Heart left ventricle (tissue), 16 donors: Measurements from ENCODE around the gene NOB1. TPM values are rescaled to one million over a fixed set of nuclear protein-coding genes. Genes with fewer than 3 reads are reported as not detected.

ENCODE experiments used
- ATAC-seq, 4 donors: fragments of 200-7000 bp; cut with Tn5 transposase; one replicate each; pipeline ENCODE4 v1.9.1; 2020 to 2022; ENCODE audit warnings: moderate library complexity in 4 of 4, mild to moderate bottlenecking in 3 of 4, moderate number of reproducible peaks in 1 of 4
- DNase-seq, 5 donors: peaks; one replicate each; pipeline ENCODE4 v3.0.0-alpha.2; 2020
- H3K27ac ChIP-seq, 12 donors: fragments of 200-600 bp; sonication (generic) in 4 of 12; one replicate each; pipeline versions ENCODE4 v1.5.0 to v1.8.0; 2016 to 2022; ENCODE audit warnings: mild to moderate bottlenecking in 2 of 12
- H3K27me3 ChIP-seq, 9 donors: fragments of 200-600 bp; sonication (generic) in 2 of 9; one replicate each; pipeline versions ENCODE4 v1.5.1 to v1.8.0; 2016 to 2022; ENCODE audit warnings: mild to moderate bottlenecking in 3 of 9
- H3K36me3 ChIP-seq, 9 donors: fragments of 200-600 bp; sonication (generic) in 2 of 9; one replicate each; pipeline versions ENCODE4 v1.5.0 to v1.8.0; 2018 to 2022; ENCODE audit warnings: mild to moderate bottlenecking in 2 of 9
- H3K4me1 ChIP-seq, 12 donors: fragments of 200-600 bp; sonication (generic) in 4 of 12; one replicate each; pipeline versions ENCODE4 v1.5.0 to v1.8.0; 2016 to 2022; ENCODE audit warnings: mild to moderate bottlenecking in 3 of 12
- H3K4me3 ChIP-seq, 12 donors: fragments of 200-600 bp; sonication (generic) in 4 of 12; one replicate each; pipeline versions ENCODE4 v1.5.0 to v1.8.0; 2017 to 2022; ENCODE audit warnings: mild to moderate bottlenecking in 9 of 12, moderate library complexity in 4 of 12
- H3K9me3 ChIP-seq, 12 donors: fragments of 200-600 bp; sonication (generic) in 4 of 12; one replicate each; pipeline versions ENCODE4 v1.5.0 to v1.8.0; 2016 to 2022; ENCODE audit warnings: mild to moderate bottlenecking in 1 of 12
- CTCF ChIP-seq, 12 donors: fragments of 200-600 bp; sonication (generic) in 4 of 12; IDR thresholded peaks; one replicate each; pipeline versions ENCODE4 v1.5.0 to v1.8.0; 2018 to 2022; ENCODE audit warnings: antibody characterized with exemption in 12 of 12, mild to moderate bottlenecking in 5 of 12
- POLR2A ChIP-seq, 2 donors: fragments of 450-650 bp; IDR thresholded peaks; one replicate each; pipeline ENCODE4 v1.6.1; 2017; ENCODE audit warnings: antibody characterized with exemption in 2 of 2, mild to moderate bottlenecking in 2 of 2, moderate library complexity in 2 of 2
- WGBS, 4 donors: extraction: QIAGEN DNeasy Blood & Tissue Kit in 2 of 4; methylation state at CpG; one replicate each; pipeline versions ENCODE4 v1.1.5 to v1.1.7; 2013 to 2018; 5-methylcytosine and 5-hydroxymethylcytosine counted together
- intact Hi-C, 10 donors: fragments of 100-400 bp; cut with DNase I; formaldehyde crosslinking; loops; one replicate each; pipeline versions ENCODE4 v1.11.1 to v1.14.2; 2022
- polyA plus RNA-seq, 2 donors: library from polyadenylated mRNA; stranded (reverse); fragments of 200-250 nt; gene quantifications; one replicate each; pipeline ENCODE4 v1.2.3, GENCODE V29; 2013
- total RNA-seq, 9 donors: library from RNA; depleted of rRNA in 2 of 9; stranded (reverse); fragments of >200 nt in 2 of 9; fragmentation: NEBNext Ultra II Directional in 3 of 9; extraction: Animal tissue kit (Norgen Biotek cat#: 25700) in 3 of 9; gene quantifications; one replicate each; pipeline versions ENCODE4 v1.1.0 to v1.2.4, GENCODE V29; 2016 to 2023
- donor health status: ischemic (EF 13 %, LVEDD 7.1; RV severe dilation, severe dysfunction).
- donor health status: healthy with polysubstance abuse.
- donor health status: DM: no; HTN: yes; CAD: no.
- donor health status: DM: no; HTN: no; CAD: no.
- donor health status: ischemic (EF 25% LVEDD 6.9; RV normal size, moderate dysfunction).
- donor health status: ischemic (EF 25% LVEDD 5.7; RV mildly dilated, moderate dysfunction).
- donor health status: healthy.
- donor health status: DM: yes; HTN: yes; CAD: no.
- donor health status: ischemic (EF 35%, LVEDD 5.7; RV mildly dilated, moderate dysfunction).
- donor health status: nonischemic (EF 11% LVEDD 7.7; RV severe dilation, severe dysfunction).
- donor health status: DM: yes; HTN: yes; CAD: no.
- donor health status: PGD.
- donor health status: ischemic (EF 29% LVEDD 5.4; RV normal size, mild dysfunction).
- donor health status: nonischemic (EF 23%, LVEDD 6.1; RV moderate dilation, normal function).

Gene NOB1
- total and polyA plus RNA-seq, 11 donors: 7.8 to 26.2 (median 16.8) TPM

GRCh38 chr16:69712277-69712676, 42.4 kb downstream of the NOB1 start:
- Histone ChIP-seq H3K9me3 (no peaks in the 10 kb centered on the region), H3K4me3 (no peak overlapping the region), H3K36me3 (peaks cover 0 to 84% (median 52%) of the 10 kb centered on the region in 9 donors), H3K4me1 (peaks cover 0 to 9% (median 0%) of the 10 kb centered on the region in 12 donors), H3K27ac (no peak overlapping the region), H3K27me3 (no peaks in the 10 kb centered on the region)
- intact Hi-C loops: loop anchor here in 1 of 10 donors (5.0 kb wide), 1 partner anchor 40 kb away; the partner anchor contains the start of gene NOB1
- TF ChIP-seq POLR2A (IDR thresholded peaks at IDR 0.05): no peak
- no peak for TF ChIP-seq CTCF (IDR thresholded peaks at IDR 0.05)
- no peak for DNase-seq
- no peak for ATAC-seq
- 90 to 94% (median 92%) methylated on average over 4 of the region's 4 CpGs for WGBS, 4 donors

- Histone ChIP-seq H3K36me3 (peaks cover 0 to 79% (median 44%) of the 10 kb centered on the region in 9 donors), H3K27ac (no peak overlapping the region), H3K27me3 (no peaks in the 10 kb centered on the region), H3K4me3 (no peak overlapping the region), H3K9me3 (no peaks in the 10 kb centered on the region), H3K4me1 (peaks cover 0 to 9% (median 0%) of the 10 kb centered on the region in 12 donors)
- 82 to 91% (median 87%) methylated on average over 12 of the region's 12 CpGs for WGBS, 4 donors
- no peak for TF ChIP-seq POLR2A (IDR thresholded peaks at IDR 0.05)
- intact Hi-C loops: loop anchor here in 2 of 10 donors (2.0 to 5.0 kb wide), 2 partner anchors 41 to 44 kb away; partner anchors contain the start of gene NOB1 (in 2 of the 2)
- DNase-seq: no peak
- no peak for ATAC-seq
Observed at GRCh38 chr16:69711115-69711740, 43.5 kb downstream of the NOB1 start.

GRCh38 chr16:69709456-69710084, 45.2 kb downstream of the NOB1 start:
- Histone ChIP-seq H3K9me3 (no peaks in the 10 kb centered on the region), H3K4me3 (no peak overlapping the region), H3K4me1 (peaks cover 0 to 9% (median 0%) of the 10 kb centered on the region in 12 donors), H3K27me3 (no peaks in the 10 kb centered on the region), H3K27ac (peak overlapping the region in 6 of 12 donors; percentile 14 to 36 (median 26)), H3K36me3 (peaks cover 0 to 67% (median 32%) of the 10 kb centered on the region in 9 donors)
- ATAC-seq (peak in 2 of 4 donors; percentile 57 to 58), DNase-seq (no peak)
- TF ChIP-seq POLR2A (IDR thresholded peaks at IDR 0.05) (no peak), CTCF (IDR thresholded peaks at IDR 0.05) (peak; percentile 53 to 83 (median 70))
- 43 to 55% (median 51%) methylated on average over 5 of the region's 5 CpGs for WGBS, 4 donors
- intact Hi-C loops: loop anchor here (1.0 to 10.0 kb wide), 4 partner anchors 43 to 315 kb away; partner anchors contain the start of gene NOB1 (in 10 of the 10)

- H3K9me3 ChIP-seq: no peaks in the 10 kb centered on the region
- H3K27me3 ChIP-seq: no peaks in the 10 kb centered on the region
- H3K27ac ChIP-seq: no peak overlapping the region
- H3K4me3 ChIP-seq: no peak overlapping the region
- intact Hi-C loops: loop anchor here in 3 of 10 donors (2.0 to 10.0 kb wide), 3 partner anchors 44 to 313 kb away; partner anchors contain the start of gene NOB1 (in 2 of the 3)
- ATAC-seq: no peak
- no peak for TF ChIP-seq POLR2A (IDR thresholded peaks at IDR 0.05)
- no peak for TF ChIP-seq CTCF (IDR thresholded peaks at IDR 0.05)
- WGBS, 4 donors: 84 to 88% (median 85%) methylated on average over 10 of the region's 10 CpGs
- H3K36me3 ChIP-seq: peaks cover 0 to 67% (median 42%) of the 10 kb centered on the region in 9 donors
- H3K4me1 ChIP-seq: peaks cover 0 to 9% (median 0%) of the 10 kb centered on the region in 12 donors
- DNase-seq: no peak
Observed at GRCh38 chr16:69707920-69708683, 46.6 kb downstream of the NOB1 start.
